GM13976 (cell line): Measurements from ENCODE around the gene IGLL5.

Source experiments
- DNase-seq: peaks from one replicate; pipeline ENCODE4 v3.0.0; 2012; ENCODE audit warnings: low spot score
- CTCF ChIP-seq: IDR thresholded peaks from 2 replicates; pipeline ENCODE4 v1.5.1; 2012; ENCODE audit warnings: borderline replicate concordance, mild to moderate bottlenecking; ENCODE audit not compliant: insufficient read depth; ENCODE audit errors: extremely low read depth, missing control alignments, control extremely low read depth
- in situ Hi-C: fragments of 300-500 bp; cut with MboI; formaldehyde crosslinking; loops from one replicate; pipeline ENCODE4 v1.12.0; 2022; ENCODE audit warnings: low sequenced_read_pairs, mixed read lengths, inconsistent platforms; ENCODE audit not compliant: unreplicated experiment

The IGLL5 gene

GRCh38 chr22:22843848-22844247, 43.8 kb upstream of the IGLL5 start:
- in situ Hi-C loops: no loop called here
- TF ChIP-seq CTCF: no peak

GRCh38 chr22:22847241-22847640, 40.4 kb upstream of the IGLL5 start:
- no peak for DNase-seq
- in situ Hi-C loops: no loop called here
- no peak for TF ChIP-seq CTCF

More at GRCh38 chr22:22843848-22844247, 43.8 kb upstream of the IGLL5 start:
- DNase-seq: no peak

GRCh38 chr22:22848364-22848866, 39.2 kb upstream of the IGLL5 start:
- in situ Hi-C loops: no loop called here
- TF ChIP-seq CTCF: peak; percentile 71
- peak; percentile 49 for DNase-seq

GRCh38 chr22:22849640-22850610, 37.7 kb upstream of the IGLL5 start:
- no peak for TF ChIP-seq CTCF
- no peak for DNase-seq
- in situ Hi-C loops: no loop called here

GRCh38 chr22:22851969-22852368, 35.6 kb upstream of the IGLL5 start:
- TF ChIP-seq CTCF: no peak
- in situ Hi-C loops: no loop called here
- no peak for DNase-seq

GRCh38 chr22:22853713-22854112, 33.9 kb upstream of the IGLL5 start:
- no peak for TF ChIP-seq CTCF
- in situ Hi-C loops: no loop called here
- no peak for DNase-seq

GRCh38 chr22:22854466-22854865, 33.1 kb upstream of the IGLL5 start:
- no peak for TF ChIP-seq CTCF

More at GRCh38 chr22:22854466-22854865, 33.1 kb upstream of the IGLL5 start:
- in situ Hi-C loops: no loop called here
- no peak for DNase-seq
